Right cardiac atrium (tissue), 5 donors: ENCODE measurements around the gene S100A1. TPM values are rescaled to one million over a fixed set of nuclear protein-coding genes. Genes with fewer than 3 reads are reported as not detected.

Source experiments
- ATAC-seq, 2 donors: fragments of 200-7000 bp; cut with Tn5 transposase; one replicate each; pipeline versions ENCODE4 v1.8.0 to v1.9.1; 2020; ENCODE audit warnings: moderate library complexity in 2 of 2, mild to moderate bottlenecking in 1 of 2
- DNase-seq, 3 donors: peaks; one replicate each; pipeline ENCODE4 v3.0.0-alpha.2; 2020
- H3K27ac ChIP-seq: one replicate; pipeline ENCODE4 v1.5.1; 2013; ENCODE audit warnings: mild to moderate bottlenecking, low read length, control low read depth, moderate library complexity
- H3K27me3 ChIP-seq: one replicate; pipeline ENCODE4 v1.6.1; 2013; ENCODE audit not compliant: control insufficient read depth, insufficient read depth
- H3K4me1 ChIP-seq: one replicate; pipeline ENCODE4 v1.6.1; 2013; ENCODE audit warnings: low read length; ENCODE audit not compliant: control insufficient read depth, insufficient read depth
- H3K4me3 ChIP-seq: one replicate; pipeline ENCODE4 v1.5.1; 2013; ENCODE audit warnings: low read length, control low read depth
- H3K9me3 ChIP-seq: one replicate; pipeline ENCODE4 v1.6.1; 2013; ENCODE audit warnings: low read length; ENCODE audit not compliant: control insufficient read depth
- WGBS: extraction: QIAGEN DNeasy Blood & Tissue Kit; methylation state at CpG from one replicate; pipeline ENCODE4 v1.1.7; 2013; 5-methylcytosine and 5-hydroxymethylcytosine counted together
- intact Hi-C, 4 donors: fragments of 100-400 bp; cut with DNase I; formaldehyde crosslinking; loops; one replicate each; pipeline versions ENCODE4 v1.11.0 to v1.14.0; 2022 to 2023
- polyA plus RNA-seq: library from polyadenylated mRNA; stranded (reverse); fragments of 200-250 nt; gene quantifications from one replicate; pipeline ENCODE4 v1.2.3, GENCODE V29; 2013
- total RNA-seq, 4 donors: library from RNA; stranded (reverse); fragmentation: NEBNext Ultra II Directional; extraction: Animal tissue kit (Norgen Biotek cat#: 25700); gene quantifications; one replicate each; pipeline ENCODE4 v1.2.1, GENCODE V29; 2021
- donor health status: healthy with polysubstance abuse.
- donor health status: DM: no; HTN: yes; CAD: no.
- donor health status: DM: no; HTN: no; CAD: no.
- donor health status: DM: no; HTN: yes; CAD: no; lungs with severe emphysema.
- donor health status: DM: yes; HTN: yes; CAD: no.

The S100A1 gene
- total and polyA plus RNA-seq, 5 donors, result 1,233 to 2,571 (median 1,739) TPM

DNA sequence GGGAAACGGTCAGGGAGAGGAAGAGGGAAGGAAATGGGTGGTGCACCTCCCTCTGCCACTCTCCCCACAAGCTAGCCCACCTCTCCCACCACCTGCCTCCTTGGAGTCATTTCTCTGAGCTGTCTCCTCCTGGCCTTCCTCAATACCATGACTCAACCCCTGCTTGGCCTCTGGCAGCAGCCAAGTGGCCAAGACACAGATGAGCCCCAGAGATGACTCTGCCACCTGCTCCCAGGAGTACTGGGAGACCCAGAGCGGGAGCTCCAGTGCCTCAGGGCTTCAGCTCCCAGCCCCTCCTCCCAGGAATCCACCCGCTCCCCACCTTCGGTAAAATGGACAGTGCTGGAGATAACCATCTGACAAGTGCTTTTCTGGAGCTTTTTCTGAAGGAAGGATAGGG is 17.9 kb upstream of the S100A1 start:
- ATAC-seq (no peak), DNase-seq (no peak)
- intact Hi-C loops, result loop anchor here in 1 of 4 donors (5.0 kb wide), 1 partner anchor 38 kb away; no protein-coding TSS in a partner anchor
- Histone ChIP-seq H3K4me3 (no peak overlapping the region), H3K27me3 (no peaks in the 10 kb centered on the region), H3K9me3 (no peaks in the 10 kb centered on the region), H3K27ac (peak overlapping the region; percentile 83), H3K4me1 (peaks cover 12% of the 10 kb centered on the region)
- 60% methylated on average over 4 of the region's 4 CpGs for WGBS

GRCh38 chr1:153610811-153611301 is 17.4 kb upstream of the S100A1 start:
- H3K27me3 ChIP-seq, result no peaks in the 10 kb centered on the region
- ATAC-seq, result no peak
- H3K4me3 ChIP-seq, result no peak overlapping the region
- DNase-seq, result no peak
- peaks cover 12% of the 10 kb centered on the region for H3K4me1 ChIP-seq
- intact Hi-C loops, result loop anchor here in 1 of 4 donors (5.0 kb wide), 1 partner anchor 39 kb away; no protein-coding TSS in a partner anchor
- H3K27ac ChIP-seq, result peak overlapping the region; percentile 13
- WGBS, result 86% methylated on average over 7 of the region's 7 CpGs
- H3K9me3 ChIP-seq, result no peaks in the 10 kb centered on the region

DNA sequence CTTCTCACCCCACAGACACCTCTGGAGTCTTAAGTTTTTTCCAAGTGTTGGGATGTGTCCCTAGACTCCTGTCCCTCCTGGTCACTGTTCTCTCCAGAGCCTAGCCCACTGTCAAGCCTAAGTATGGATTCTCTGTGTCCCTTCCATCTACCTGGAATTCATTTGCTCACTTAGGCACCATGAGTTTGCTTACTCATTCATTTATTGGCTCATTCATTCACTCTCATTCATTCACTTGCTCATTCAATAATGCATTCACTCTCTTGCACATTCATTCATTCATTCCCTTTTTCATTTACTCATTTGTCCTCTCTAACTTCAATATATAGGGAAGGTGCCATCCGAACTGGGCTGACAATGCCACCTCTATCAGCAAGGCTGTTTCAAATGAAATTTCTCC is 16.9 kb upstream of the S100A1 start:
- DNase-seq, result no peak
- ATAC-seq, result no peak
- Histone ChIP-seq H3K27ac (peak overlapping the region; percentile 78), H3K4me3 (peak overlapping the region; percentile 70), H3K9me3 (no peaks in the 10 kb centered on the region), H3K4me1 (peaks cover 15% of the 10 kb centered on the region), H3K27me3 (no peaks in the 10 kb centered on the region)
- WGBS, result 64% methylated on average over 1 of the region's 1 CpG
- intact Hi-C loops, result loop anchor here in 1 of 4 donors (5.0 kb wide), 1 partner anchor 39 kb away; no protein-coding TSS in a partner anchor

GRCh38 chr1:153612111-153612754 is 16.0 kb upstream of the S100A1 start:
- 39% methylated on average over 11 of the region's 11 CpGs for WGBS
- DNase-seq (peak in 1 of 3 donors; percentile 67), ATAC-seq (peak in 1 of 2 donors; percentile 18)
- Histone ChIP-seq H3K4me3 (peak overlapping the region; percentile 70), H3K27ac (peak overlapping the region; percentile 78), H3K27me3 (no peaks in the 10 kb centered on the region), H3K9me3 (no peaks in the 10 kb centered on the region), H3K4me1 (peaks cover 23% of the 10 kb centered on the region)
- intact Hi-C loops, result loop anchor here in 1 of 4 donors (5.0 kb wide), 1 partner anchor 40 kb away; no protein-coding TSS in a partner anchor

DNA sequence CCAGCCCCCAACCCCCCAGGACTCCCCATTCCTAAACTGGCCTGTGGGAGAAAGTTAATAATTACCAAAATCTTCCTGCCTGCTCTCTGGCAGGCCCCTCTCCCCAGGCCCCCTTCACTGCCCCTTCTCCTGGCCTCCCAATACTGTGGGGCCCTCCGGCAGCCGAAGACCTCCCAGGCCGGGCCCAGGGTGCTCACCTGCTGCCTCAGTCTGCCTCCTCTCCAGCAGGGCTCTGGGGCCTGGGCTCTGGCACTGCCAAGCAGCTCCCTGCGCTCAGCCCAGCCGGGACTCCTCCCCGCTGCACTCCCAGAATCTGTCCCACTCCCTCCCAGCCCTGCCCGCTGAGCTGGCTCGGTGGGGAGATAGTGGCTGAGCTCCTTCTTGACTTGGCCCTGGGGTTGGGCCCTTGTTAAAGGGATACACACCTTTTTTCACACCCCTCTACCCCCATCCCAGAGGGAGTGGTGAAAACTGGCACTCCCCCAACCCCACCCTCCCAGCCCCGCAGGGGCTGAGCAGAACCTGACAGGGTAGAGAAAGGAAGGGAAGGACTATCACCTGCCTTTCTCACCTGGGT is 15.4 kb upstream of the S100A1 start, which contains the start of gene S100A16:
Gene S100A16 (minus strand): TSS at position 383 of the 577 bp plus-strand sequence. CDS start 4,986 bp downstream, outside the sequence.
- H3K27me3 ChIP-seq, result no peaks in the 10 kb centered on the region
- H3K4me3 ChIP-seq, result peak within 1 kb of the TSS; percentile 70
- ATAC-seq, result peak; percentile 71 to 85
- H3K9me3 ChIP-seq, result no peaks in the 10 kb centered on the region
- intact Hi-C loops, result loop anchor here in 1 of 4 donors (5.0 kb wide), 1 partner anchor 41 kb away; no protein-coding TSS in a partner anchor
- H3K27ac ChIP-seq, result peak within 1 kb of the TSS; percentile 78
- DNase-seq, result peak; percentile 87 to 93 (median 92)
- peaks cover 23% of the 10 kb centered on the region for H3K4me1 ChIP-seq
- 37% methylated on average over 9 of the region's 9 CpGs for WGBS

DNA sequence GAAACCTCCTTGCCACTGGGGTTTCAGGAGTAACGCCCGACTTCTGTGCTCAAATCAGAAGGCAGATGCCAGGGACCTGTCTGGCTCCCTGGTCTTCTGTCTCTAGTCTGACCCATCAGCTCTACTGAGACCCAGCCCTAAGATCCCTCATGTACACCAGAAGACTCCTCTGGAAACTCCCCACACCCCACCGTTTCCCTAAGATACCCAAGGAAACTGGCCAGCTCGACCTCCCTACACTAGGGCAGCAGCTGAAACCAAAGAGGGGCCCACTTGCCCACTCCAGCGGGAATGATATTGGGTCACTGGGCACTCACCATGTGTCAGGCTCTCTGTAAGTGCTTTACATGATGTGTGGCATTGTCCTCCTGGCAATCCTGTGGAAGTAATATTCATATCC is 14.8 kb upstream of the S100A1 start:
- H3K4me3 ChIP-seq, result no peak overlapping the region
- DNase-seq (no peak), ATAC-seq (no peak)
- WGBS, result 76% methylated on average over 5 of the region's 5 CpGs
- H3K4me1 ChIP-seq, result peaks cover 23% of the 10 kb centered on the region
- H3K27ac ChIP-seq, result no peak overlapping the region
- H3K9me3 ChIP-seq, result no peaks in the 10 kb centered on the region
- no peaks in the 10 kb centered on the region for H3K27me3 ChIP-seq
- intact Hi-C loops, result loop anchor here in 1 of 4 donors (5.0 kb wide), 1 partner anchor 41 kb away; no protein-coding TSS in a partner anchor

DNA sequence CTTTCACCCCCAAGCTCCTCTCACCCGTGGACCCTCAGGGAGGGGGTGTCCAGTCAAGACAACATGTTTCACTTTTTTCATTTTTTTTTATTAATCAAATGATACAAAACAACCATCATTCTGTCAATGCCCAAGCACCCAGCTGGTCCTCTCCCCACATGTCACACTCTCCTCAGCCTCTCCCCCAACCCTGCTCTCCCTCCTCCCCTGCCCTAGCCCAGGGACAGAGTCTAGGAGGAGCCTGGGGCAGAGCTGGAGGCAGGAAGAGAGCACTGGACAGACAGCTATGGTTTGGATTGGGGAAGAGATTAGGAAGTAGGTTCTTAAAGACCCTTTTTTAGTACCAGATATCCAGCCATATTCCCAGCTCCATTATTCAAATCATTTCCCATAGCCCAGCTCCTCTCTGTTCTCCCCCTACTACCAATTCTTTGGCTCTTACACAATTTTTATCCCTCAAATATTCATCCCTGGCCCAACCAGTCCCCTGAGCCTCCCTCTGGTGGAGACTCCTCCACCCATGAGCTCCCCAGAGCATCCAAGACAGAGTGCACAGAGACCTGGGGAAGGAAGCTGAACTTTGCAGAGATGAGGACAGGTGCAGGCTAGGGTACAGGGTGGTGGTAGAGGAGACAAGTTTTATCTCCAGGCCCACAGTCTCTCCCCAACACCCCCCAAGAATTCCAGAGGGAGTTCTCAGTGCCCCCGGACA is 13.9 kb upstream of the S100A1 start:
- 70% methylated on average over 2 of the region's 2 CpGs for WGBS
- H3K4me3 ChIP-seq, result no peak overlapping the region
- H3K27me3 ChIP-seq, result no peaks in the 10 kb centered on the region
- H3K27ac ChIP-seq, result no peak overlapping the region
- DNase-seq, result no peak
- no peak for ATAC-seq
- H3K4me1 ChIP-seq, result peaks cover 20% of the 10 kb centered on the region
- intact Hi-C loops, result loop anchor here in 1 of 4 donors (5.0 kb wide), 1 partner anchor 42 kb away; no protein-coding TSS in a partner anchor
- no peaks in the 10 kb centered on the region for H3K9me3 ChIP-seq

GRCh38 chr1:153614906-153615305 is 13.3 kb upstream of the S100A1 start:
- Histone ChIP-seq H3K4me3 (no peak overlapping the region), H3K27ac (no peak overlapping the region), H3K9me3 (no peaks in the 10 kb centered on the region), H3K4me1 (peaks cover 19% of the 10 kb centered on the region), H3K27me3 (no peaks in the 10 kb centered on the region)
- DNase-seq (no peak), ATAC-seq (no peak)
- 93% methylated on average over 7 of the region's 7 CpGs for WGBS
- intact Hi-C loops, result loop anchor here in 1 of 4 donors (5.0 kb wide), 1 partner anchor 43 kb away; no protein-coding TSS in a partner anchor

GRCh38 chr1:153615406-153615805 is 12.8 kb upstream of the S100A1 start:
- Histone ChIP-seq H3K4me1 (peaks cover 14% of the 10 kb centered on the region), H3K27ac (no peak overlapping the region), H3K4me3 (no peak overlapping the region), H3K27me3 (no peaks in the 10 kb centered on the region), H3K9me3 (no peaks in the 10 kb centered on the region)
- intact Hi-C loops, result no loop called here
- DNase-seq (no peak), ATAC-seq (no peak)
- 97% methylated on average over 2 of the region's 2 CpGs for WGBS

DNA sequence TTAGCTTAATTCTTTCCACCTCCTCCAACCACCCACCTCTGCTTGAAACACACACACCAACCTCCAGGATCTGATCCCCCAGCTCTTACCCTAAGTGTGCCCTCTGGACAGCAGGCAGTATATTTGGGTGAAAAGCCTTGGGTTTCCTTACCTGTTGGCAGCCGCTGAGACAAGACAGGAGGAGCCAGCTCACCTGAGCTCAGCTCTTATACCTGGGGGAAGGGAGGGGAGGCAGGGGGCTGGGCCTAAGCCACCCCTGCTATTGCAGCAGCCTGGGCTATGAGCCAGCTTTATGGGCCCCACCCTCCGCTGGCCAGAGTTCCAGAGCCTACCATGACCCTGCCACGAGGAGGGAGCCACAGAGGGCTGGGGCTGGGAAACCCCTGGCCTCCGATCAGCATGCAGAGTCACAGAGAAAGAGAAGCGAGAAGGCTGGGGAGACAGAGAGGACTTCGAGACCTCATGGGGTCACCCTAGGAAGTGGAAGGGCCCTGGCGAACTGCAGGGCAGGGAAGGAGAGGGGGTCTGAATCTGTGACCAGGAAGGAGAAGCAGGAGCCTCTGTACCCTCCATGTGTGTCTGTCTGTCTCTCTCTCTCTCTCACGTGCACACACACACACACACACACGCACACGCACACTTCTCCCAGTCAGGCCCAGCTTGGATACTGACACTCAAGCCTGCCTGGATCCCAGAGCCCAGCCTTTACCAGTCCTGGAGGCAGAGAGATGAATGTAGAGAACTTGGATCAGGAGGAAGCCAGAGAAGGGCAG is 11.9 kb upstream of the S100A1 start, which contains the start of gene S100A14:
Gene S100A14 (minus strand): TSS at position 182 of the 773 bp plus-strand sequence. CDS start 467 bp downstream, outside the sequence.
- intact Hi-C loops, result no loop called here
- H3K4me1 ChIP-seq, result peaks cover 11% of the 10 kb centered on the region
- peak; percentile 54 to 80 (median 79) for DNase-seq
- no peaks in the 10 kb centered on the region for H3K27me3 ChIP-seq
- peak within 1 kb of the TSS; percentile 55 for H3K27ac ChIP-seq
- peak; percentile 38 to 47 for ATAC-seq
- H3K9me3 ChIP-seq, result no peaks in the 10 kb centered on the region
- H3K4me3 ChIP-seq, result no peak within 1 kb of the TSS
- WGBS, result 57% methylated on average over 10 of the region's 10 CpGs
